Measurements from ENCODE around the gene KSR2. TPM values are rescaled to one million over a fixed set of nuclear protein-coding genes. Genes with fewer than 3 reads are reported as not detected.

Gene KSR2
- total and polyA plus RNA-seq, 9 donors: under 0.01 to 0.15 (median 0.08) TPM; not detected in 4

DNA sequence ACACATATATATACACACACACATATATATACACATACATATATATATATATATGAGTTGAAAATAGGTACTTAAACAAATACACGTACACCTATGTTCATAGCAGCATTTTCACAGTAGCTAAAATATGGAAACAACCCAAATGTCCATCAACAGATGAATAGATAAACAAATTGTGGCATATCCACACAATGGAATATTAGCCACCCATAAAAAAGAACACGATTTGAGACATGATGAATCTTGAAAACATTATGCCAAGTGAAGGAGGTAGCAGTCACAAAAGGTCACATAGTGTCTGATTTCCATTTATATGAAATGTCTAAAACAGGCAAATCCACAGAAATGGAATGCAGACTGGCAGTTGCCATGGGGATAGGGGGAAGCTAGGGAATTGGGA is 276.3 kb downstream of the KSR2 start:
- H3K4me3 ChIP-seq: no peak overlapping the region
- TF ChIP-seq EP300 (IDR thresholded peaks at IDR 0.05): no peak
- TF ChIP-seq POLR2A (IDR thresholded peaks at IDR 0.05): no peak
- TF ChIP-seq, protein P1, sequence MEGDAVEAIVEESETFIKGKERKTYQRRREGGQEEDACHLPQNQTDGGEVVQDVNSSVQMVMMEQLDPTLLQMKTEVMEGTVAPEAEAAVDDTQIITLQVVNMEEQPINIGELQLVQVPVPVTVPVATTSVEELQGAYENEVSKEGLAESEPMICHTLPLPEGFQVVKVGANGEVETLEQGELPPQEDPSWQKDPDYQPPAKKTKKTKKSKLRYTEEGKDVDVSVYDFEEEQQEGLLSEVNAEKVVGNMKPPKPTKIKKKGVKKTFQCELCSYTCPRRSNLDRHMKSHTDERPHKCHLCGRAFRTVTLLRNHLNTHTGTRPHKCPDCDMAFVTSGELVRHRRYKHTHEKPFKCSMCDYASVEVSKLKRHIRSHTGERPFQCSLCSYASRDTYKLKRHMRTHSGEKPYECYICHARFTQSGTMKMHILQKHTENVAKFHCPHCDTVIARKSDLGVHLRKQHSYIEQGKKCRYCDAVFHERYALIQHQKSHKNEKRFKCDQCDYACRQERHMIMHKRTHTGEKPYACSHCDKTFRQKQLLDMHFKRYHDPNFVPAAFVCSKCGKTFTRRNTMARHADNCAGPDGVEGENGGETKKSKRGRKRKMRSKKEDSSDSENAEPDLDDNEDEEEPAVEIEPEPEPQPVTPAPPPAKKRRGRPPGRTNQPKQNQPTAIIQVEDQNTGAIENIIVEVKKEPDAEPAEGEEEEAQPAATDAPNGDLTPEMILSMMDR (IDR thresholded peaks at IDR 0.05): no peak
- 78 to 80% (median 79%) methylated on average over 2 of the region's 2 CpGs for WGBS, 3 donors
- intact Hi-C loops (cut with DNase I): no loop called here
- H3K27ac ChIP-seq: no peak overlapping the region
- no peaks in the 10 kb centered on the region for H3K36me3 ChIP-seq
- no peaks in the 10 kb centered on the region for H3K27me3 ChIP-seq
- H3K9me3 ChIP-seq: peaks cover 0 to 4% of the 10 kb centered on the region in 2 donors
- no peak for DNase-seq
- no peaks in the 10 kb centered on the region for H3K4me1 ChIP-seq (ENCODE audit: insufficient read depth)

GRCh38 chr12:117689857-117690256 is 278.9 kb downstream of the KSR2 start:
- 54 to 72% (median 59%) methylated on average over 1 of the region's 1 CpG for WGBS, 3 donors

GRCh38 chr12:117688446-117688845 is 280.3 kb downstream of the KSR2 start:
- no peak for DNase-seq
- Histone ChIP-seq H3K36me3 (no peaks in the 10 kb centered on the region), H3K4me3 (no peak overlapping the region), H3K4me1 (ENCODE audit: insufficient read depth) (no peaks in the 10 kb centered on the region), H3K27ac (no peak overlapping the region), H3K9me3 (no peaks in the 10 kb centered on the region), H3K27me3 (no peaks in the 10 kb centered on the region)
- TF ChIP-seq EP300 (IDR thresholded peaks at IDR 0.05): no peak
- TF ChIP-seq, protein P1 (IDR thresholded peaks at IDR 0.05): no peak
- TF ChIP-seq POLR2A (IDR thresholded peaks at IDR 0.05): no peak
- 78 to 82% (median 81%) methylated on average over 5 of the region's 5 CpGs for WGBS, 3 donors
- intact Hi-C loops (cut with DNase I): no loop called here

More at GRCh38 chr12:117689857-117690256, 278.9 kb downstream of the KSR2 start:
- TF ChIP-seq POLR2A (IDR thresholded peaks at IDR 0.05): no peak
- TF ChIP-seq, protein P1 (IDR thresholded peaks at IDR 0.05): no peak
- no peak for TF ChIP-seq EP300 (IDR thresholded peaks at IDR 0.05)
- no peaks in the 10 kb centered on the region for H3K27me3 ChIP-seq
- H3K4me3 ChIP-seq: no peak overlapping the region
- no peak overlapping the region for H3K27ac ChIP-seq
- H3K36me3 ChIP-seq: no peaks in the 10 kb centered on the region
- no peaks in the 10 kb centered on the region for H3K4me1 ChIP-seq (ENCODE audit: insufficient read depth)
- intact Hi-C loops (cut with DNase I): no loop called here
- DNase-seq: no peak
- H3K9me3 ChIP-seq: peaks cover 0 to 4% of the 10 kb centered on the region in 2 donors

DNA sequence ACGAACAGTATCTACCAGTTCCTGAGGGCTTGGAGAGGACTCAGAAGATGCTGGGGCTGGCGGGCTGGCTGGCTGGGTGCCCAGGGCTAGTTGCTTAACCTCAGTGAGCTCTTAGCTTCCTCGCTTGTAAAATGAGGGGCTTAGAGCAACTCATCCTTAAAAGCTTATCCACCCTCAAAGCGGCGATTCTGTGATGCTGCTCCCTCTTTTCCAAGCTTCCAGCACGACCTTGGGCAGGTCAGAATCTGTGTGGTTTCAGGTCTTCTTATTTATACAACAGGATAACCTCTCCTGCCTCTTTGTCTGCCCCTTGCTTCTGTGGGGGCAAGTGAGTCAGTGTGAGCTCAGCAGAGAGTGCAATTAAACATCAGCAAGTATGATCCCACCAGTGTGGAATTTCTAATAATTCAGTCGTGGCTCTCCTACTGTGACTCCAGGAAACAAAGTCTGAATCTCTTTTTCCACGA is 281.8 kb downstream of the KSR2 start:
- DNase-seq: no peak
- 3 to 5% (median 4%) methylated on average over 8 of the region's 8 CpGs for WGBS, 3 donors
- no peaks in the 10 kb centered on the region for H3K9me3 ChIP-seq
- H3K27ac ChIP-seq: no peak overlapping the region
- intact Hi-C loops (cut with DNase I): no loop called here
- H3K4me3 ChIP-seq: no peak overlapping the region
- no peaks in the 10 kb centered on the region for H3K36me3 ChIP-seq
- TF ChIP-seq EP300 (IDR thresholded peaks at IDR 0.05) (no peak), POLR2A (IDR thresholded peaks at IDR 0.05) (no peak)
- TF ChIP-seq, protein P1 (IDR thresholded peaks at IDR 0.05): no peak
- no peaks in the 10 kb centered on the region for H3K4me1 ChIP-seq (ENCODE audit: insufficient read depth)
- no peaks in the 10 kb centered on the region for H3K27me3 ChIP-seq

Data from ovary (tissue), 9 donors.